OCI-LY1 (cell line): ENCODE data around the gene ATP9B.

ENCODE experiments used
- H2AFZ ChIP-seq: fragments of 200-600 bp; sonication (generic), shearing (Covaris generic); 2 replicates; pipeline ENCODE4 v1.6.0; 2014; ENCODE audit warnings: antibody characterized with exemption, mild to moderate bottlenecking, low read length
- H3F3A ChIP-seq: fragments of 200-600 bp; sonication (generic), shearing (Covaris generic); 2 replicates; pipeline ENCODE4 v1.6.0; 2014; ENCODE audit warnings: mild to moderate bottlenecking, antibody characterized with exemption, low read length, moderate library complexity; ENCODE audit not compliant: insufficient read depth
- H3K27ac ChIP-seq: fragments of 200-600 bp; sonication (generic); 2 replicates; pipeline ENCODE4 v1.5.1; 2014; ENCODE audit warnings: low read length, mixed run types, mild to moderate bottlenecking, low read depth; ENCODE audit not compliant: poor library complexity, severe bottlenecking
- H3K27me3 ChIP-seq: fragments of 200-600 bp; sonication (generic); 2 replicates; pipeline ENCODE4 v1.6.0; 2014; ENCODE audit warnings: antibody characterized with exemption, mild to moderate bottlenecking, low read length, moderate library complexity; ENCODE audit not compliant: insufficient read depth
- H3K36me3 ChIP-seq: fragments of 200-600 bp; sonication (generic); 2 replicates; pipeline ENCODE4 v1.6.1; 2014; ENCODE audit warnings: mild to moderate bottlenecking, antibody characterized with exemption, low read length, moderate library complexity, mixed read lengths; ENCODE audit not compliant: insufficient read depth
- H3K4me1 ChIP-seq: fragments of 200-600 bp; sonication (generic); 2 replicates; pipeline ENCODE4 v1.5.1; 2014; ENCODE audit warnings: mild to moderate bottlenecking, low read length, moderate library complexity; ENCODE audit not compliant: insufficient read depth, severe bottlenecking
- H3K4me2 ChIP-seq: fragments of 200-600 bp; sonication (generic), shearing (Covaris generic); 2 replicates; pipeline ENCODE4 v1.6.1; 2014; ENCODE audit warnings: low read length
- H3K4me3 ChIP-seq: fragments of 200-600 bp; sonication (generic); 2 replicates; pipeline ENCODE4 v1.5.1; 2014; ENCODE audit warnings: low read length, low read depth, mild to moderate bottlenecking, mixed read lengths; ENCODE audit not compliant: poor library complexity, severe bottlenecking
- H3K79me2 ChIP-seq: fragments of 200-600 bp; shearing (Covaris generic); 2 replicates; pipeline ENCODE4 v1.6.1; 2016; ENCODE audit warnings: mixed run types, low read length, mixed read lengths; ENCODE audit not compliant: insufficient read depth
- H3K9ac ChIP-seq: fragments of 200-600 bp; sonication (generic), shearing (Covaris generic); 2 replicates; pipeline ENCODE4 v1.6.1; 2014; ENCODE audit warnings: mild to moderate bottlenecking, low read length, mixed read lengths
- H3K9me2 ChIP-seq: fragments of 200-600 bp; sonication (generic), shearing (Covaris generic); 2 replicates; pipeline ENCODE4 v1.6.1; 2014; ENCODE audit warnings: low read depth, mild to moderate bottlenecking, low read length, mixed read lengths
- H3K9me3 ChIP-seq: fragments of 200-600 bp; shearing (Covaris generic); 2 replicates; pipeline ENCODE4 v1.6.1; 2014; ENCODE audit warnings: low read length, mixed read lengths
- H4K20me1 ChIP-seq: fragments of 200-600 bp; sonication (generic), shearing (Covaris generic); 2 replicates; pipeline ENCODE4 v1.6.0; 2016; ENCODE audit warnings: mild to moderate bottlenecking, low read length; ENCODE audit not compliant: insufficient read depth
- CTCF ChIP-seq: fragments of 200-600 bp; sonication (generic), shearing (Covaris generic); IDR thresholded peaks from 2 replicates; pipeline ENCODE4 v1.5.1; 2017; ENCODE audit warnings: mild to moderate bottlenecking, antibody characterized with exemption, low read length, moderate library complexity, mixed read lengths
- EZH2 ChIP-seq: fragments of 200-600 bp; sonication (generic), shearing (Covaris generic); IDR thresholded peaks from 2 replicates; pipeline ENCODE4 v1.8.0; 2017; ENCODE audit warnings: borderline replicate concordance, mixed run types, mild to moderate bottlenecking, antibody characterized with exemption, low read length, moderate library complexity, mixed read lengths

Gene ATP9B

GRCh38 chr18:79334496-79335233 is 265.5 kb downstream of the ATP9B start:
- no peak overlapping the region for H3K4me3 ChIP-seq
- no peak overlapping the region for H3K9ac ChIP-seq
- TF ChIP-seq EZH2 (no peak), CTCF (no peak)
- H3K9me2 ChIP-seq = no peaks in the 10 kb centered on the region
- H3K36me3 ChIP-seq = peaks cover 26% of the 10 kb centered on the region
- H3K79me2 ChIP-seq = no peaks in the 10 kb centered on the region
- H3K27ac ChIP-seq = no peak overlapping the region
- H3K27me3 ChIP-seq = no peaks in the 10 kb centered on the region
- H3K9me3 ChIP-seq = no peaks in the 10 kb centered on the region
- no peaks in the 10 kb centered on the region for H4K20me1 ChIP-seq
- no peaks in the 10 kb centered on the region for H3F3A ChIP-seq
- H3K4me1 ChIP-seq = no peaks in the 10 kb centered on the region
- no peak overlapping the region for H2AFZ ChIP-seq
- H3K4me2 ChIP-seq = no peak overlapping the region

GRCh38 chr18:79335833-79336360 is 266.7 kb downstream of the ATP9B start:
- Histone ChIP-seq H3K4me3 (no peak overlapping the region), H3F3A (no peaks in the 10 kb centered on the region), H3K4me1 (no peaks in the 10 kb centered on the region), H3K9ac (no peak overlapping the region), H3K9me3 (no peaks in the 10 kb centered on the region), H3K36me3 (peaks cover 25% of the 10 kb centered on the region), H3K79me2 (no peaks in the 10 kb centered on the region), H3K27me3 (no peaks in the 10 kb centered on the region), H2AFZ (no peak overlapping the region), H3K9me2 (no peaks in the 10 kb centered on the region), H3K4me2 (no peak overlapping the region), H4K20me1 (no peaks in the 10 kb centered on the region), H3K27ac (no peak overlapping the region)
- TF ChIP-seq CTCF (no peak), EZH2 (no peak)

GRCh38 chr18:79336556-79337142 is 267.5 kb downstream of the ATP9B start:
- H3K4me1 ChIP-seq = no peaks in the 10 kb centered on the region
- H3K4me2 ChIP-seq = no peak overlapping the region
- H2AFZ ChIP-seq = no peak overlapping the region
- H3K4me3 ChIP-seq = no peak overlapping the region
- TF ChIP-seq EZH2 (no peak), CTCF (no peak)
- H4K20me1 ChIP-seq = no peaks in the 10 kb centered on the region
- H3K79me2 ChIP-seq = no peaks in the 10 kb centered on the region
- no peaks in the 10 kb centered on the region for H3F3A ChIP-seq
- H3K9me3 ChIP-seq = no peaks in the 10 kb centered on the region
- peaks cover 28% of the 10 kb centered on the region for H3K36me3 ChIP-seq
- H3K27me3 ChIP-seq = no peaks in the 10 kb centered on the region
- H3K9me2 ChIP-seq = no peaks in the 10 kb centered on the region
- no peak overlapping the region for H3K27ac ChIP-seq
- no peak overlapping the region for H3K9ac ChIP-seq
